HepG2 (cell line): ENCODE data around the gene RPP14. TPM values are rescaled to one million over a fixed set of nuclear protein-coding genes. Genes with fewer than 3 reads are reported as not detected.

ENCODE experiments used
- EEA1 ChIP-seq: sonication (generic); formaldehyde crosslinking; IDR thresholded peaks from 2 replicates; pipeline ENCODE4 v1.5.1; 2020; ENCODE audit warnings: mild to moderate bottlenecking, missing genetic modification reagents, borderline replicate concordance
- KDM5B ChIP-seq: sonication (generic); formaldehyde crosslinking; IDR thresholded peaks from 2 replicates; pipeline ENCODE4 v1.4.0; 2020; ENCODE audit warnings: missing genetic modification reagents, mild to moderate bottlenecking, borderline replicate concordance
- MATR3 ChIP-seq: sonication (generic); formaldehyde crosslinking; IDR thresholded peaks from 2 replicates; pipeline ENCODE4 v1.4.0; 2020; ENCODE audit warnings: missing genetic modification reagents
- MBD4 ChIP-seq: IDR thresholded peaks from 2 replicates; pipeline ENCODE4 v1.6.1; 2012; ENCODE audit warnings: low read length, inconsistent platforms, borderline replicate concordance
- PITX1 ChIP-seq: sonication (generic); formaldehyde crosslinking; IDR thresholded peaks from 2 replicates; pipeline ENCODE4 v1.5.1; 2020; ENCODE audit warnings: mild to moderate bottlenecking, missing genetic modification reagents
- RCOR2 ChIP-seq: IDR thresholded peaks from 2 replicates; pipeline ENCODE4 v1.6.1; 2016; ENCODE audit warnings: missing biosample characterization, missing genetic modification reagents
- RNF2 ChIP-seq: fragments of 450-650 bp; conservative IDR thresholded peaks from 2 replicates; pipeline ENCODE4 v1.6.1; 2016; ENCODE audit warnings: low read depth
- SKI ChIP-seq: fragments of 450-650 bp; IDR thresholded peaks from one replicate; pipeline ENCODE4 v1.6.1; 2018; ENCODE audit warnings: mild to moderate bottlenecking; ENCODE audit not compliant: partially characterized antibody
- THAP11 ChIP-seq: IDR thresholded peaks from 2 replicates; pipeline ENCODE4 v1.6.1; 2016; ENCODE audit warnings: missing biosample characterization, missing genetic modification reagents
- TP53 ChIP-seq: sonication (generic); formaldehyde crosslinking; conservative IDR thresholded peaks from 2 replicates; pipeline ENCODE4 v1.4.0; 2020; ENCODE audit warnings: missing genetic modification reagents
- ZBTB42 ChIP-seq: sonication (generic); formaldehyde crosslinking; IDR thresholded peaks from 2 replicates; pipeline ENCODE4 v1.5.0; 2020; ENCODE audit warnings: mild to moderate bottlenecking, missing genetic modification reagents
- ZNF234 ChIP-seq: sonication (generic); formaldehyde crosslinking; conservative IDR thresholded peaks from 2 replicates; pipeline ENCODE4 v1.5.1; 2020; ENCODE audit warnings: mild to moderate bottlenecking, missing genetic modification reagents
- ZNF33A ChIP-seq: sonication (generic); formaldehyde crosslinking; IDR thresholded peaks from 2 replicates; pipeline ENCODE4 v1.5.1; 2020; ENCODE audit warnings: missing genetic modification reagents, mild to moderate bottlenecking, moderate library complexity, borderline replicate concordance
- polyA plus RNA-seq, 8 experiments: library from polyadenylated mRNA; depleted of rRNA in 3 of 8; stranded (reverse) in 7 of 8; unstranded in 1 of 8; fragments of >200 nt; fragmentation: Illumina TruSeq in 4 of 8; extraction: Trizol in 4 of 8; gene quantifications; 2 replicates each; pipeline versions ENCODE4 v1.2.1 to v1.2.3, GENCODE V29; 2011 to 2016; ENCODE audit warnings: low read depth in 4 of 8, missing spikeins in 1 of 8, mixed read lengths in 1 of 8; ENCODE audit not compliant: insufficient read depth in 1 of 8
- total RNA-seq, 5 experiments: library from RNA; depleted of rRNA; stranded (reverse); fragments of >200 nt; fragmentation: Illumina TruSeq; extraction: Trizol; gene quantifications; 2 replicates each; pipeline ENCODE4 v1.2.3, GENCODE V29; 2016; ENCODE audit warnings: low read depth in 1 of 5
- TF ChIP-seq, protein P1 (sequence below): sonication (generic); formaldehyde crosslinking; IDR thresholded peaks from 2 replicates; pipeline ENCODE4 v1.5.1; 2020; ENCODE audit warnings: missing genetic modification reagents, mild to moderate bottlenecking, borderline replicate concordance
- TF ChIP-seq, protein P2 (sequence below): sonication (generic); formaldehyde crosslinking; IDR thresholded peaks from 2 replicates; pipeline ENCODE4 v1.9.0; 2021; ENCODE audit warnings: missing genetic modification reagents, borderline replicate concordance
- TF ChIP-seq, protein P3 (sequence below): sonication (generic); formaldehyde crosslinking; IDR thresholded peaks from 2 replicates; pipeline ENCODE4; 2020; ENCODE audit warnings: missing genetic modification reagents, mild to moderate bottlenecking, borderline replicate concordance
- TF ChIP-seq, protein P4 (sequence below): sonication (generic); formaldehyde crosslinking; conservative IDR thresholded peaks from 2 replicates; pipeline ENCODE4 v1.8.0; 2022; ENCODE audit warnings: mild to moderate bottlenecking, moderate library complexity, missing genetic modification reagents

Gene RPP14
- total and polyA plus RNA-seq, 2 of the 13 experiments (the other 11 are each of a cell fraction or from before 2014, with no cell fraction given): 15.4 to 16.2 TPM

DNA sequence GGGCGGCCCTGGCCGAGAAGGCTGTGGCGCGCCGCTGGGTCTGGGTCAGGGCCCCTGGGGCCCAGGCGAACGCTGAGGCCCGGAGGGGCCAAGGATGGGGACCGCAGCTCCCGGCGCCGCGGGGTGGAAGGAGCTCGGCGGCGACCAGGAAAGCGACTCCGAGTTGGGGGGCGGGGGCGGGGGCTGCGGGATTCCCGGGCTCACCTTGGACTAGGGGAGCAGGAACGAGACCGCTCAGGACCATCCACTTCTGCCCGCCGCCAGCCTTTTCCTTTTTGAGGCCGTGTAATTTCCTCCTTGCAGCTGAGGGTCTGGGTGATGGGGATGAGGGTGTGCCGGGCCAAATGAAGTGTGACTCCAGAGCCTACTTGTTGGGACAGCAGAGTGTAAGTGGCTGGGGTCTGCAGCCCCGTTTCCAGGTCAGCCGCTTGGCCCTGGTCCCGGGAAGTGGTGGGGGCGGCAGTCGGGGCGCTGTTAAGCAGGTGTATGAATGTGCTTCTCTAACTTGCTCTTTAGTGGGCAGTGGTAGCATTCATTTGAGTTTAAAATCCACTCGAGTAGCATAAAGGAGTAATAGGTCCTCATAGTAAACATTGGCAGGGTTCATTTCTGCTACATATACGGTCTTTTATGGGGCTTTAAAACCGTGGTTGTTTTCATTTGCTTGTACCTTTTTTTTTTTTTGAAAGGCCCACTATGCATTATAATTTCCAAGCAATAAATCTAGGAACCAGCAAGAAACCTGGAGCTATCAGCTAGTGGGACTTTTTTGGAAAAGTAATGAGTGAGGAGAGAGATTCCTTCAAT lies 27.4 kb downstream of the RPP14 start (continued):
- TF ChIP-seq MBD4 (no peak), RCOR2 (CRISPR knock-in tag) (no peak), SKI (no peak), THAP11 (CRISPR knock-in tag) (no peak; the same call in 1 of the 2 replicates), EEA1 (CRISPR knock-in tag) (no peak), ZNF234 (CRISPR knock-in tag) (no peak), ZBTB42 (CRISPR knock-in tag) (no peak), TP53 (no peak), RNF2 (no peak), KDM5B (CRISPR knock-in tag) (no peak), MATR3 (CRISPR knock-in tag) (no peak), ZNF33A (no peak), PITX1 (CRISPR knock-in tag) (0 out of 2 replicates have a peak, but pooled peaks have one; percentile 22)
- TF ChIP-seq, protein P1, sequence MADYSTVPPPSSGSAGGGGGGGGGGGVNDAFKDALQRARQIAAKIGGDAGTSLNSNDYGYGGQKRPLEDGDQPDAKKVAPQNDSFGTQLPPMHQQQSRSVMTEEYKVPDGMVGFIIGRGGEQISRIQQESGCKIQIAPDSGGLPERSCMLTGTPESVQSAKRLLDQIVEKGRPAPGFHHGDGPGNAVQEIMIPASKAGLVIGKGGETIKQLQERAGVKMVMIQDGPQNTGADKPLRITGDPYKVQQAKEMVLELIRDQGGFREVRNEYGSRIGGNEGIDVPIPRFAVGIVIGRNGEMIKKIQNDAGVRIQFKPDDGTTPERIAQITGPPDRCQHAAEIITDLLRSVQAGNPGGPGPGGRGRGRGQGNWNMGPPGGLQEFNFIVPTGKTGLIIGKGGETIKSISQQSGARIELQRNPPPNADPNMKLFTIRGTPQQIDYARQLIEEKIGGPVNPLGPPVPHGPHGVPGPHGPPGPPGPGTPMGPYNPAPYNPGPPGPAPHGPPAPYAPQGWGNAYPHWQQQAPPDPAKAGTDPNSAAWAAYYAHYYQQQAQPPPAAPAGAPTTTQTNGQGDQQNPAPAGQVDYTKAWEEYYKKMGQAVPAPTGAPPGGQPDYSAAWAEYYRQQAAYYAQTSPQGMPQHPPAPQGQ (CRISPR knock-in tag): no peak
- TF ChIP-seq, protein P2, sequence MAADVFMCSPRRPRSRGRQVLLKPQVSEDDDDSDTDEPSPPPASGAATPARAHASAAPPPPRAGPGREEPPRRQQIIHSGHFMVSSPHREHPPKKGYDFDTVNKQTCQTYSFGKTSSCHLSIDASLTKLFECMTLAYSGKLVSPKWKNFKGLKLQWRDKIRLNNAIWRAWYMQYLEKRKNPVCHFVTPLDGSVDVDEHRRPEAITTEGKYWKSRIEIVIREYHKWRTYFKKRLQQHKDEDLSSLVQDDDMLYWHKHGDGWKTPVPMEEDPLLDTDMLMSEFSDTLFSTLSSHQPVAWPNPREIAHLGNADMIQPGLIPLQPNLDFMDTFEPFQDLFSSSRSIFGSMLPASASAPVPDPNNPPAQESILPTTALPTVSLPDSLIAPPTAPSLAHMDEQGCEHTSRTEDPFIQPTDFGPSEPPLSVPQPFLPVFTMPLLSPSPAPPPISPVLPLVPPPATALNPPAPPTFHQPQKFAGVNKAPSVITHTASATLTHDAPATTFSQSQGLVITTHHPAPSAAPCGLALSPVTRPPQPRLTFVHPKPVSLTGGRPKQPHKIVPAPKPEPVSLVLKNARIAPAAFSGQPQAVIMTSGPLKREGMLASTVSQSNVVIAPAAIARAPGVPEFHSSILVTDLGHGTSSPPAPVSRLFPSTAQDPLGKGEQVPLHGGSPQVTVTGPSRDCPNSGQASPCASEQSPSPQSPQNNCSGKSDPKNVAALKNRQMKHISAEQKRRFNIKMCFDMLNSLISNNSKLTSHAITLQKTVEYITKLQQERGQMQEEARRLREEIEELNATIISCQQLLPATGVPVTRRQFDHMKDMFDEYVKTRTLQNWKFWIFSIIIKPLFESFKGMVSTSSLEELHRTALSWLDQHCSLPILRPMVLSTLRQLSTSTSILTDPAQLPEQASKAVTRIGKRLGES (CRISPR knock-in tag): no peak
- TF ChIP-seq, protein P3, sequence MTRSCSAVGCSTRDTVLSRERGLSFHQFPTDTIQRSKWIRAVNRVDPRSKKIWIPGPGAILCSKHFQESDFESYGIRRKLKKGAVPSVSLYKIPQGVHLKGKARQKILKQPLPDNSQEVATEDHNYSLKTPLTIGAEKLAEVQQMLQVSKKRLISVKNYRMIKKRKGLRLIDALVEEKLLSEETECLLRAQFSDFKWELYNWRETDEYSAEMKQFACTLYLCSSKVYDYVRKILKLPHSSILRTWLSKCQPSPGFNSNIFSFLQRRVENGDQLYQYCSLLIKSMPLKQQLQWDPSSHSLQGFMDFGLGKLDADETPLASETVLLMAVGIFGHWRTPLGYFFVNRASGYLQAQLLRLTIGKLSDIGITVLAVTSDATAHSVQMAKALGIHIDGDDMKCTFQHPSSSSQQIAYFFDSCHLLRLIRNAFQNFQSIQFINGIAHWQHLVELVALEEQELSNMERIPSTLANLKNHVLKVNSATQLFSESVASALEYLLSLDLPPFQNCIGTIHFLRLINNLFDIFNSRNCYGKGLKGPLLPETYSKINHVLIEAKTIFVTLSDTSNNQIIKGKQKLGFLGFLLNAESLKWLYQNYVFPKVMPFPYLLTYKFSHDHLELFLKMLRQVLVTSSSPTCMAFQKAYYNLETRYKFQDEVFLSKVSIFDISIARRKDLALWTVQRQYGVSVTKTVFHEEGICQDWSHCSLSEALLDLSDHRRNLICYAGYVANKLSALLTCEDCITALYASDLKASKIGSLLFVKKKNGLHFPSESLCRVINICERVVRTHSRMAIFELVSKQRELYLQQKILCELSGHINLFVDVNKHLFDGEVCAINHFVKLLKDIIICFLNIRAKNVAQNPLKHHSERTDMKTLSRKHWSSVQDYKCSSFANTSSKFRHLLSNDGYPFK (CRISPR knock-in tag): no peak
- TF ChIP-seq, protein P4, sequence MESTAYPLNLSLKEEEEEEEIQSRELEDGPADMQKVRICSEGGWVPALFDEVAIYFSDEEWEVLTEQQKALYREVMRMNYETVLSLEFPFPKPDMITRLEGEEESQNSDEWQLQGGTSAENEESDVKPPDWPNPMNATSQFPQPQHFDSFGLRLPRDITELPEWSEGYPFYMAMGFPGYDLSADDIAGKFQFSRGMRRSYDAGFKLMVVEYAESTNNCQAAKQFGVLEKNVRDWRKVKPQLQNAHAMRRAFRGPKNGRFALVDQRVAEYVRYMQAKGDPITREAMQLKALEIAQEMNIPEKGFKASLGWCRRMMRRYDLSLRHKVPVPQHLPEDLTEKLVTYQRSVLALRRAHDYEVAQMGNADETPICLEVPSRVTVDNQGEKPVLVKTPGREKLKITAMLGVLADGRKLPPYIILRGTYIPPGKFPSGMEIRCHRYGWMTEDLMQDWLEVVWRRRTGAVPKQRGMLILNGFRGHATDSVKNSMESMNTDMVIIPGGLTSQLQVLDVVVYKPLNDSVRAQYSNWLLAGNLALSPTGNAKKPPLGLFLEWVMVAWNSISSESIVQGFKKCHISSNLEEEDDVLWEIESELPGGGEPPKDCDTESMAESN (CRISPR knock-in tag): no peak
